ENCODE measurements around the gene LIMA1.
A peak's percentile ranks its signal among the peaks of the same experiment; 100 is the strongest.
"Not testable (repeated sequence)": the region's sequence is repeated elsewhere in the genome, so short reads cannot be mapped to it uniquely, and the experiment has no call there.

LIMA1 gene

DNA sequence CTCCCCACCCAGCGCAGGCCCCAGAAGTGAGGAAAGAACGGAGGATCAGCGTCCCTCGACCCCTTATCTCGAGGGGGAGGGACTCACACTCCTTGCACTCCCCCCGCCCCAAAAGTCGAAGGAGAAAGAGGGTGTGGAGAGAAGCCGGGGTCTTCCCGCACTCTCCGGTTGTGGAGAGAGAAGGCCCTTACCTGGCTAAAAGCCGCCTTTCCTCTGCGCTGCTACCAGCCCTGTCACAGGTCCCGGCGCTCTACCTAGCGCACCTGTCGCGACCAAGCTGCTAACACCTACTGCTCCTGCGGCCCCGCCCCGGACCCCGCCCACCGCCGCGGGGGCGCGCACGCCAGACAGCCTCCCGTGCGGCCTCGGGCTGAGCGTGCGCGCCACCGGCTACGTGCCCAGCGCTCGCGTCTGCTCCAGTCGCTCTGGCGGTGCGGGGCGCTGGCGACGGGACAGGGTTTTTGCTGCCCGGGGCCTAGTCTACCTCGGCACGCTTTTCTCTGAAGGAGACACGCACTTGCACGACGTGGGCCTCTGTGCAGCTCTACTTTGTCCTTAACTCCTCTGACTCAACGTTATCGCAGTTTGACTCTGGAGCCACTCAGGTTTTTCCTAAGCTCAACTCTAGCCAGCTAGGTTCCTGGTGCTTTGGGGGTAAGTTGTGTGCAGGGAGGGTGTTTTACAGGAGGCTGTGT is at the start of gene LIMA1:
LIMA1 (minus strand) TSS at position 292 of the 695 bp plus-strand sequence. CDS start 34,769 bp downstream, outside the sequence.
- peak; percentile 90 for DNase-seq

DNA sequence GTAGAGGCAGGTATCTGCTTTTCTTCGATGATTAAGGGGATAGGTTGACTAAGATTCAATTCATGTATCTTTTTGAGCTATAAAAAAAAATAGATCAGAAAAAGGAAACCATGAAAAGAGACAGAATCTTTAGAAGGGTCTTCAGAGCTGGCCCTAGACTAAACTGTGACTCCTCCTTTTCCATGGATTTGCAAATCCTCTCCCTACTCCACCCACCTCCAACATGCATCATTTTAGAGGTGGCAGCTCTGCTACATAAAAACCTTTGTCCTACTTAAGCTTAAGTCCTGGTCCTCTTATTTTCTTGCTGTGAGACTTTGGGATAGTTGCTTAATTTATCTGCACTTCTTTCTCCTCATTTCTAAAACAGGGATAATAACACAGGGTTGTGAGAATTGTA is 48.4 kb upstream of the LIMA1 start:
- DNase-seq, result no peak

DNA sequence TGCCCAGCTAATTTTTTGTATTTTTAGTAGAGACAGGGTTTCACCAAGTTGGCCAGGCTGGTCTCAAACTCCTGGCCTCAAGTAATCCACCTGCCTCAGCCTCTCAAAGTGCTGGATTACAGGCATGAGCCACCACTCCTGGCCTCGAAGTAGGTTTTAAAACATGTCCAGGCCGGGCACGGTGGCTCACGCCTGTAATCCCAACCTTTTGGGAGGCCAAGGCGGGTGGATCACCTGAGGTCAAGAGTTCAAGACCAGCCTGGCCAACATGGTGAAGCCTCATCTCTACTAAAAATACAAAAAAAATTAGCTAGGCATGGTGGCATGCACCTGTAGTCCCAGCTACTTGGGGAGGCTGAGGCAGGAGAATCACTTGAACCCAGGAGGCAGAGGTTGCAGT is 45.3 kb upstream of the LIMA1 start:
- DNase-seq, result not testable (repeated sequence)

DNA sequence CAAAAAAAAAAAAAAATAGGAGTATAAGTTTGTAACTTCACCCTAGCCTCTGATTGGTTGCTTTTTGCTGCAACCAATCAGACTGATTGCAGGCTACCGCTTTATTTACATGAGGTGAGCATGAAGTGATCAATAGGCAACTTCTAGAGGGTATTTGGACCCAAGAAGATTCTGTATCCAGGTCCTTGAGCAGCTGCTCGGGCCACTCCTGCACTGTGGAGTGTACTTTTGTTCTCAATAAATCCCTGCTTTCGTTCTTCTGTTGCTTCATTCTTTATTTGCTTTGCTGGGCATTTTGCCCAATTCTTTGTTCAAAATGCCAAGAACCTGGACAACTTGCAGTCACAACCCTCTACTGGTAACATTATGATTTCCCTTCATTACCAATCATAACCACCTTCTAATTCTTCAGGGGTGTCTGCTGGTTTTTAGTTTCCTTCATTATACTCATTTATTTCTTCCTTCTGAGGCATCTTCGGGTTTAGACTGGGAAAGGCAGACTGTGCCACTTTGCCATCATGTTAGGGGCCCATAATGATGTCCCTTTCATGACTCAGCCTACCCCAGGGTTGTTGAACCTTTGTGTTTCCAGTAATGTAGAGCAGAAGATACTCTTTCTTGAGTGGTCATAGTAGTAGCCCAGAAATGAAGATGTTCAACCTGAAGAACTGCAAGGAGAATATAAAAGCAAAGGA is 43.4 kb upstream of the LIMA1 start:
- no peak for DNase-seq

DNA sequence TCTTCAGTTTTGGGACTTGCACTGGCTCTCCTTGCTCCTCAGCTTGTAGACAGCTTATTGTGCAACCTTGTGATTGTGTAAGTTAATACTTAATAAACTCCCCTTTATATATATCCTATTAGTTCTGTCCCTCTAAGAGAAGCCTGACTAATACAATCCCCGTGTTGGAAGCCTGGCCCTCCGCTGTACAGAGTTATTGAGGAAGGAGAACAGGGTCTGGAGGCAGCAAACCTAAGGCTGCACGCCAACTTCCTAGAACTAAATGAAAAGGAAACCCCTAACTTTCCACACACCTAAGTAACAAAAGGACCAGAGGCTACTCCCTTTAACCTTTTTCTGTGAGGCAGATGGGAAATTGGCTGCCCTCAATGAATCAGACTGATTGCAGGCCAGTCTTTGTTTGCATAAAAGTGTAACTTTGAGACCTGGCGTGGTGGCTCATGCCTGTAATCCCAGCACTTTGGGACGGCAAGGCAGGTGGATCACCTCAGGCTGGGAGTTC is 42.6 kb upstream of the LIMA1 start:
- no peak for DNase-seq

DNA sequence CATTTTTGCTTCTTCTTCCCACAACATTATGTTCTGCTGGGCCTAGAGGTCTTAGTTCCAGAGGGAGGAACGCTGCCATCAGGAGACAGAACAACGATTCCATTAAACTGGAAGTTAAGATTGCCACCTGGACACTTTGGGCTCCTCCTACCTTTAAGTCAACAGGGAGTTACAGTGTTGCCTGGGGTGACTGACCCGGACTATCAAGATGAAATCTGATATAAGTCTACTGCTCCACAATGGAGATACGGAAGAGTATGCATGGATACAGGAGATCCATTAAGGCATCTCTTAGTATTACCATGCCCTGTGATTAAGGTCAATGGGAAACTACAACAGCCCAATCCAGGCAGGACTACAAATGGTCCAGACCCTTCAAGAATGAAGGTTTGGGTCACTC is 41.5 kb upstream of the LIMA1 start:
- DNase-seq, result not testable (repeated sequence)

DNA sequence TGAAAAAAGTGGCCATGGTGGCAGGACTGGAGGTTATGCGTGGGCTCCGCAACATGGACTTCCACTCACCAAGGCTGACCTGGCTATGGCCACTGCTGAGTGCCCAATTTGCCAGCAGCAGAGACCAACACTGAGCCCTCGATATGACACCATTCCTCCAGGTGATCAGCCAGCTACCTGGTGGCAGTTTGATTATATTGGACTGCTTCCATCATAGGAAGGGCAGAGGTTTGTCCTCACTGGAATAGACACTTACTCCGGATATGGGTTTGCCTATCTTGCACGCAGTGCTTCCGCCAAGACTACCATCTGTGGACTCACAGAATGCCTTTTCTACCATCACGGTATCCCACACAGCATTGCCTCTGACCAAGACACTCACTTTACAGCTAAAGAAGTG is 40.8 kb upstream of the LIMA1 start:
- not testable (repeated sequence) for DNase-seq

DNA sequence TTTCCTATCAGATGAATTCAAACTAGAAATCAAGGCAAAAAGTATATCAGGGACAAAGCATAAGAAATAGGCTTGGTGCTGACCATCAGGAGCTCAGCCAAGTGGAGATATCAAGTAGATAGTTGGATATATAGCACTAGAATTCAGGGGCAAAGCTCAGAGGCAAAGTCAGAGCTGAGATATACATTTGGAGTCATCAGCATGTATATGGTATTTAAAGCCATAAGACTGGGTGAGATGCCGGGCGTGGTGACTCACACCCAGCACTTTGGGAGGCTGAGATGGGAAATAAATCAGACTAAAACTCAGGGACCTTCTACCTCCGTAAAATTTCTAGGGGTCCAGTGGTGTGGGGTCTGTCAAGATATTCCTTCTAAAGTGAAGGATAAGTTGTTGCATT is 38.9 kb upstream of the LIMA1 start:
- no peak for DNase-seq

DNA sequence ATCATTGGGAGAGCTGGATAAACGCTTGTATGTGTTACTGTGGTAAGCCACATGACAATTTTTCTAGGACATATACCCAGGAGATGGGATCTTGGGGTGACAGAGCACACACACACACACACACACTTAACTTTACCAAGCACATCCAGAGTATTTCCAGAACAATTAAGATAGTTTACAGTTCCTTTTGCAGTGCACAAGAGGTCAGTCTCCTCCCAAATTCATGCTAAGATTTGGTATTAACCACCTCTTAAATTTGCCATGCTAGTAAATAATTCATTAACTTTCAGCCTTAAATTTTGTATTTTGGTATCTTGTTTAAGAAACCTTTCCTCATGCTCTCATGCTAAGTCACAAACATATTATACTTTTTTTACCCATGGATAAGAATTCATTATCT is 33.9 kb upstream of the LIMA1 start:
- no peak for DNase-seq

DNA sequence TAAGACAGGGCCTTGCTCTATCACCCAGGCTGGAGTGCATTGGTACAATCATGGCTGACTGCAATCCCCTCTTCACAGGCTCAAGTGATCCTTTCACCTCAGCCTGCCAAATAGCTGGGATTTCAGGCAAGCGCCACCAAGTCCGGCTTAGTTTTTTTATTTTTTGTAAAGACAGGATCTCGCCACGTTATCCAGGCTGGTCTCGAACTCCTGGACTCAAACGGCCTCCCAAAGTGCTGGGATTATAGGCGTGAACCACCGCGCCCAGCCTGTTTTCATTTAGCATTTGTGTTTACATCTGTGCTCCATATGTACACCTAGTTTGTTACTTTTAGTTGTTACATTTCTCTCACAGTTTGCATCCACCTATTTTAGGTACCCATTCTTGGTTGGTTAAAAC is 32.5 kb upstream of the LIMA1 start:
- no peak for DNase-seq

DNA sequence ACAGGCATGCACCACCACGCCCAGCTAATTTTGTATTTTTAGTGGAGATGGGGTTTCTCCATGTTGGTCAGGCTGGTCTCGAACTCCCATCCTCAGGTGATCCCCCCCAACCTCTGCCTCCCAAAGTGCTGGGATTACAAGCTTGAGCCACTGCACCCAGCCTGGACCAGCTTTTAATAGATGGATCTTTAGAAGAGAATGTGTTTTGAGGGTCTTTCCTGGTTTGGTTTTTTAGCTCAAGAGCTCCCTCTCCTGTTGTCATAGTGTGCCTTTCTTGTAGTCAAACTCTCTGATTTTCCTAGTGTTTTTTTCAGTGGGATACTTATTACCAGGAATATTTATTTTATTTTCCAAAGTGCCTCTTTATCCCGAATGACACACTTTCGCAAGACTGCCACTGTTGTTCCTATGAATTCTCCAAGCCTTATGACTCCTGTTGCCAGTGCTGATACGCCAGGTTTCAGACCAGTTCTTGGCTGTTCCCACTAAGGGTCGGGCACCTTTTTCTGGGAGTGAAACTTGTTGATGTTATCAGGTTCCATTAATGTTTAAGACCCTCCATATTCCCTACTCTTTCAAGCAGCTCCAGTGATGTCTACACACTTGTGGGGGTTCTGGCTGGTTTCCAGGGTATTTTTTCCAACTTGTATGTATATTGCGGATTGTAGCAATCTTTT is 31.5 kb upstream of the LIMA1 start:
- peak; percentile 6 for DNase-seq

DNA sequence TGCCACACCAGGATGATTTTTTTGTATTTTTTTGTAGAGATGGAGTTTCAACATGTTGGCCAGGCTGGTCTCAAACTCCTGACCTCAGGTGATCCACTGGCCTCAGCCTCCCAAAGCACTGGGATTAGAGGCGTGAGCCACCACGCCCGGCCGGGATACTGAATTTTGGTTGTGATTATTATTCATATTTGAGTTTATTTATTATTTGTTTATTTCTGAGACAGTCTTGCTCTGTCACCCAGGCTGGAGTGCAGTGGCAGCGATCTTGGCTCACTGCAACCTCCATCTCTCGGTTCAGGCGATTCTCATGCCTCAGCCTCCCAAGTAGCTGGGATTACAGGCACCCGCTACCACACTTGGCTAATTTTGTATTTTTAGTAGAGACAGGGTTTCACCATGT is 30.7 kb upstream of the LIMA1 start:
- not testable (repeated sequence) for DNase-seq

DNA sequence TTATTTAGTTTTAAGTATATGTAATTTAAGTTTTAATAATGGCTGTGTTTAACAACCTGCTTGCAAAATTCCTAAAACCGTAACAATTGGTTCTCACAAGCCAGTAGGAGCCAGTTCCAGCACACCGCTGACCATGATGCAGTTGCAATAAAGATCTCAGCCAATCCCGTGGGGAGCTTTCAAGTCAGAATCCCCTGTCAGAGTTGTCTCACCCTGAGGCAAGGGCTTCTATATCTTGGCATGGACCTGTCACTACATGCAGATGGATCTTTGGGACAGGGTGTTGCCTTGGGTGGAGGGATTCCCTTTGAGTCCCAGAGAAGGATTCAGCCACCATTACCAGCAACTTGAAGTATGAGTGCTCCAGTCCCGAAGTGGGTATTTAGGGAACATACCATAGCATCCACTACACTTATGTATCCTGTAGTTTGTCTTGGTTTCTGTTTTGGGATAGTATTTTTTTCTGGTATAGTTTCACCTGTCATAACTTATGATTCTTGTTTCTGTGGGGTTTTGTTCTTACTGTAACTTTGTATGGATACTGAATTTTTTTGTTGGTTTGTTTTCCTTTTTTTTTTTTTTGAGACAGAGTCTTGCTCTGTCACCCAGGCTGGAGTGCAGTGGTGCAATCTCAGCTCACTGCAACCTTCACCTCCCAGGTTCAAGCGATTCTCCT is 30.1 kb upstream of the LIMA1 start:
- DNase-seq, result no peak

DNA sequence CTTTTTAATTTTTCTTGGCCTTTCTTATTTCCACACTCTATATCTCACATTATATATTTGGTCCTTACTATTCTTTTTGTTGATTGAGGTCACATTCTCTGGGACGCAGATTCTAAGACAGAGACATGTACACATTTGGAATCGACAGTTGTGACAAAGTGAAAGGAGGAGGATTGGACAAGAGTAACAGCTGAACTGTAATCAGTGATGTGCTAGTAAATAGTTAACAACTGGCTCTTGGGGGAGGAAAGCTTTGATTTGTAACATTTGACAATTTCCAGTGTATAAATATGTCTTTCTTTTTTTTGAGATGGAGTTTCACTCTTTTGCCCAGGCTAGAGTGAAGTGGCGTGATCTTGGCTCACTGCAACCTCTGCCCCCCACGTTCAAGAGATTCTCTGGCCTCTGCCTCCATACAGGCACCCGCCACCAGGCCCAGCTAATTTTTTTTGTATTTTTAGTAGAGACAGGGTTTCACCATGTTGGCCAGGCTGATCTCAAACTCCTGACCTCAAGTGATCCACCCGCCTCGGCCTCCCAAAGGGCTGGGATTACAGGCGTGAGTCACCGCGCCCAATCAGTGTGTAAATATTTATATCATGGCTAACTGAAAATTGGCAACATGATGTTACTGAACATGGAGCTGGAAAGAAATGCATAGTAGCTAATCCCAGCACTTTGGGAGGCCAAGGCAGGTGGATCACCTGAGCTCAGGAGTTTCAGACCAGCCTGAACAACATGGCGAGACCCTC is 28.7 kb upstream of the LIMA1 start:
- not testable (repeated sequence) for DNase-seq

DNA sequence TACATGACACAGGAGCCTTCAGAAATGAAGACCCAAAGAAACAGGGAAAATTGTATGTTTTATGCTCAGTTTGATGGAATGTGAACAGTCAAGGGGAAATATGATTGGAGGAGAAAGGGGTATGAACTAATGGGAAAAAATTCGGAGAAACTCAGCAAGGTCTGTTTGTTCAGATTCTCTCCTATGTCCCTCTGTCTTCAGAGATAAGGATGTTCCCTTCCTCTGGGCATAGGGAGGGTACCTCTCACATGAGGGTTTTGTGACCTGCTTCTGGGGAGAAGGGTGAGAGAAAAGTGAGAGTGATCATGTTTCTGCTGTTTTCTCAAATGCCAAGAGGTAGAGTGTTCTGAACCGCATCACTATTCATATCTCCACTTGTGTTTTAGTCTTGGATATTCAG is 26.6 kb upstream of the LIMA1 start:
- DNase-seq, result no peak

DNA sequence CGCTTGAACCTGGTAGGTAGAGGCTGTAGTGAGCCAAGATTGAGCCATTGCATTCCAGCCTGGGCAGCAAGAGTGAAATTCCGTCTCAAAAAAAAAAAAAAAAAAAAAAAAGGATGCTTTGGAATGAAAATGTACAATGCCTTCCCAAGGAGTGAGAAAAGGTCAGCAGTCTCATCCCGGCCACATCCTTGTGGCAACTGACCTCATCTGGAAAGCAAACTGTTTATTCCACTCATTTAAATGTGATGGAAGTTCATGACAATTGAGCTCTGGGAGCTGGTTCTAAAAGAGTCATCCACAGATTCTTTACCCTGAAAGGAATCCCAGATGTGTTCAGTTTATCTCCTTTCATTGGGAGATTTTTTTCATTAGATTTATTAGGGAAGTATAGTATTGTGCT is 19.4 kb upstream of the LIMA1 start:
- DNase-seq, result no peak

DNA sequence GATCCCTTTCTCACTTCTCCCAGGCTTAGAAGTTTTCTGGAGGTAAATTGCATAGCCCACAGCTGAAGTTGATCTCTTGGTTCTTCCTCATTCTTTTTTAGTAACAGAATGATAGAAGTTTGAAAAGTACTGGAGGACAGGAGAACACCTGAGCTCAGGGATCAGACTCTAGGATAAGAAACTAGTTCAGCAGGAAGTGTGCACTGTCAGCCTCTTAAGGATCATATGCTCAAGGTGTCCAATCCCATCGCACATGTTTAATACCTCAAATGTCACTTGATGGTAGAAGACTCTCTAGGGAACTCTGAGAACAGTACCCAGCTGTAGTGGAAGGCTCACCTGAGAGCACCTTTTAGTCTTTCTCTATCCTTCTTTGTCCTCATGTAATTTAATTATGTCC is 14.7 kb upstream of the LIMA1 start:
- DNase-seq, result peak; percentile 7

DNA sequence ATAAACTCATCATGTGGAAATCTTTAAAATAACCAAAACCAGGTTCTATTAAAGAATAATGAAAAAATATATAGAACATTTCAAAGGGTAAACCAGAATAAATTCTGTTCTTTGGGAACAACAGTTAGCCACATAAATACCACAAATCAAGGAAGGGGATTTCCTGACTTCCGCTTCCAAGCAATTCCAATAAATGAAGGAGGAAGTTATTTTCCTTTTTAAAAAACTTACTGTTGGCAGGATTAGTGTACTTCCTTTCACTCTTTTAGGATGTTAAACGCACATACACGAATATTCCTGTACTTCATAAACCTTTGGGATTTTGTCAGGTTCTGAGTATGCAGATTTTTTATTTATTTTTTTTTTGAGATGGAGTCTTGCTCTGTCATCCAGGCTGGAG is 13.7 kb upstream of the LIMA1 start:
- no peak for DNase-seq

DNA sequence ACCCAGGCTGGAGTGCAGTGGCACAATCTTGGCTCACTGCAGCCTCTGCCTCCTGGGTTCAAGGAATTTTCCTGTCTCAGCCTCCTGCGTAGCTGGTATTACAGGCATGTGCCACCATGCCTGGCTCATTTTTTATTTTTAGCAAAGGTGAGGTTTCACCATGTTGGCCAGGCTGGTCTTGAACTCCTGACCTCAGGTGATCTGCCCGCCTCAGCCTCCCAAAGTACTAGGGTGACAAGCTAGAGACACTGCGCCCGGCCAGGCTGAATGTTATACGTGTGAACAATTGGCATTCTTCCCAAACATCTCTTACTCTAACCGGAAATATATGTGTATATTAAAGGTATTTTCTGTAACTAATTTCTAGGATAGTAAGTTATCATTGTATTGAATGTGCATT is 13.2 kb upstream of the LIMA1 start:
- DNase-seq, result no peak

DNA sequence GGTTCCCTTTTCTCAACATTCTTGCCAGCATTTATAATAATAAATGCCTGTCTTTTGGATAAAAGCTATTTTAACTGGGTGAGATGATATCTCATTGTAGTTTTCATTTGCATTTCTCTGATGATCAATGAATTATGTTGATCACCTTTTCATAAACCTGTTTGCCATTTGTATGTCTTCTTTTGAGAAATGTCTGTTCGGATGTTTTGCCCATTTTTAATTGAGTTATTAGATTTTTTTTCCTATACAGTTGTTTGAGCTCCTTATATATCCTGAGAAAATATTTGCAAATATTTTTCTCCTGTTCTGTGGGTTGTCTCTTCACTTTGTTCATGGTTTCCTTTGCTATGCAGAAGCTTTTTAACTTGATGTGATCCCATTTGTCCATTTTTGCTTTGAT is 8.1 kb upstream of the LIMA1 start:
- no peak for DNase-seq

DNA sequence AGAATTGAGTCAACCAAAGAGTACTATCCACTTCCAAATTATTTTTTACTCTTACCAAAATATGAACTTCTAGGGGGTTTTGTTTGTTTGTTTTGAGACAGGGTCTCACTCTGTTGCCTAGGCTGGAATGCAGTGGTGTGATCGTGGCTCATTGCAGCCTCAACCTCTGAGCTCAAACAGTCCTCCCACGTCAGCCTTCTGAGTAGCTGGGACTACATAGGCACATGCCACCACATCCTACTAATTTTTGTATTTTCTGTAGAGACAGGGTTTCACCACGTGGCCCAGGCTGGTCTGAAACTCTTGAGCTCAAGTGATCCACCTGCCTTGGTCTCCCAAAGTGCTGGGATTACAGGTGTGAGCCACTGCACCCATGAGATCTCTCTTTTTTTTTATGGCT is 7.4 kb upstream of the LIMA1 start:
- not testable (repeated sequence) for DNase-seq

DNA sequence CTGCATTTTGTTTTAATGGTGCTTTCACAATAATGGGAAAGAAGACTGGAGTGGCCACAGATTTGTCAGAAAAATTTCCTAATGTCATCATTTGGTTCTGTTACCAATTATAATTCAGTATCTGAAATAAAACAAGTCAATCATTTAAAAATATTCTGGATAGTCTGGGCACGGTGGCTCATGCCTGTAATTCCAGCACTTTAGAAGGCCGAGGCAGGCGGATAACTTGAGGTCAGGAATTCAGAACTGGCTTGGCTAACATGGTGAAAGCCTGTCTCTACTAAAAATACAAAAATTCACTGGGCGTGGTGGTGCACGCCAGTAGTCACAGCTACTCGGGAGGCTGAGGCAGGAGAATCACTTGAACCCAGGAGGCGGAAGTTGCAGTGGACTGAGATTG is 4.0 kb upstream of the LIMA1 start:
- no peak for DNase-seq

DNA sequence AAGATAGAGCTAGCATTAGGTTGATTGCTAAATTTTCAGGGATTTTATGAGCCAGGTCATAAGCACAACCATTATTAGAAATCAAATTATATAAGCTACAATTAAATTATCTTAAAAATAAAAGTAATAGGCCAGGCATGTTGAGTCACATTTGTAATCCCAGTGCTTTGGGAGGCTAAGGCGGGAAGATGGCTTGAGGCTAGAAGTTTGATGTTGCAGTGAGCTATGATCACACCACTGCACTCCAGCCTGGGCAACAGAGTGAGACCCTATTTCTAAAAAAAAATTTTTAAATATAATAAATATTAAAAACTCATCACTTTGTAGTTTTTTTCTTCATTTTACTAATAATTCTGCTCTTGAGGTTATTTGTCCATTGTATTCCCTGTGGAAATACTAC is 1.9 kb upstream of the LIMA1 start:
- DNase-seq, result no peak
